WTC11 (cell line): ENCODE results near the gene MAP7D1. TPM values are rescaled to one million over a fixed set of nuclear protein-coding genes. Genes with fewer than 3 reads are reported as not detected.

ENCODE experiments used
- ATF2 ChIP-seq: sonication (generic); formaldehyde crosslinking; IDR thresholded peaks from 2 replicates; pipeline ENCODE4 v1.8.1; 2022; ENCODE audit warnings: low read depth, missing genetic modification reagents, borderline replicate concordance
- E2F4 ChIP-seq: sonication (generic); formaldehyde crosslinking; IDR thresholded peaks from 2 replicates; pipeline ENCODE4 v1.8.1; 2022; ENCODE audit warnings: low read depth, mild to moderate bottlenecking, moderate library complexity, missing genetic modification reagents, borderline replicate concordance
- E2F5 ChIP-seq: sonication (generic); formaldehyde crosslinking; IDR thresholded peaks from 2 replicates; pipeline ENCODE4 v1.8.1; 2022; ENCODE audit warnings: mild to moderate bottlenecking, moderate library complexity, missing genetic modification reagents
- EMX1 ChIP-seq: fragments of 250-450 bp; sonication (Bioruptor Pico); IDR thresholded peaks from 2 replicates; pipeline ENCODE4 v1.8.0; 2021; ENCODE audit warnings: mild to moderate bottlenecking
- ERG ChIP-seq: fragments of 250-450 bp; sonication (Bioruptor Pico); IDR thresholded peaks from 2 replicates; pipeline ENCODE4 v1.8.0; 2021; ENCODE audit warnings: mild to moderate bottlenecking
- ETV6 ChIP-seq: sonication (generic); formaldehyde crosslinking; IDR thresholded peaks from 2 replicates; pipeline ENCODE4 v1.8.1; 2022; ENCODE audit warnings: mild to moderate bottlenecking, missing genetic modification reagents
- FOXP1 ChIP-seq: sonication (generic); formaldehyde crosslinking; IDR thresholded peaks from 2 replicates; pipeline ENCODE4 v1.8.0; 2022; ENCODE audit warnings: missing genetic modification reagents, mild to moderate bottlenecking, moderate library complexity, borderline replicate concordance
- HMGXB4 ChIP-seq: sonication (generic); formaldehyde crosslinking; IDR thresholded peaks from 2 replicates; pipeline ENCODE4 v1.8.1; 2023; ENCODE audit warnings: mild to moderate bottlenecking, moderate library complexity, missing genetic modification reagents
- JUN ChIP-seq: sonication (generic); formaldehyde crosslinking; IDR thresholded peaks from 2 replicates; pipeline ENCODE4 v1.8.0; 2023; ENCODE audit warnings: mild to moderate bottlenecking, missing genetic modification reagents
- KAT7 ChIP-seq: sonication (generic); formaldehyde crosslinking; IDR thresholded peaks from 2 replicates; pipeline ENCODE4 v1.8.1; 2023; ENCODE audit warnings: missing genetic modification reagents, mild to moderate bottlenecking, borderline replicate concordance
- MAX ChIP-seq: sonication (generic); formaldehyde crosslinking; IDR thresholded peaks from 2 replicates; pipeline ENCODE4 v1.8.0; 2022; ENCODE audit warnings: mild to moderate bottlenecking, missing genetic modification reagents
- MXD4 ChIP-seq: fragments of 250-450 bp; sonication (Bioruptor Pico); IDR thresholded peaks from 2 replicates; pipeline ENCODE4 v1.8.0; 2021; ENCODE audit warnings: mild to moderate bottlenecking, moderate library complexity, borderline replicate concordance
- NFATC4 ChIP-seq: fragments of 250-450 bp; sonication (Bioruptor Pico); IDR thresholded peaks from 2 replicates; pipeline ENCODE4 v1.9.0; 2021; ENCODE audit warnings: mild to moderate bottlenecking
- NFE2L1 ChIP-seq: sonication (generic); formaldehyde crosslinking; IDR thresholded peaks from 2 replicates; pipeline ENCODE4 v1.8.1; 2023; ENCODE audit warnings: missing genetic modification reagents
- OVOL2 ChIP-seq: fragments of 250-450 bp; sonication (Bioruptor Pico); IDR thresholded peaks from 2 replicates; pipeline ENCODE4 v1.9.0; 2021; ENCODE audit warnings: mild to moderate bottlenecking, borderline replicate concordance
- SP1 ChIP-seq: sonication (generic); formaldehyde crosslinking; conservative IDR thresholded peaks from 2 replicates; pipeline ENCODE4 v1.8.1; 2022; ENCODE audit warnings: missing genetic modification reagents
- TCF7 ChIP-seq: sonication (generic); formaldehyde crosslinking; IDR thresholded peaks from 2 replicates; pipeline ENCODE4 v1.8.0; 2022; ENCODE audit warnings: mild to moderate bottlenecking, low read depth, missing genetic modification reagents, moderate library complexity
- TEAD4 ChIP-seq: sonication (generic); formaldehyde crosslinking; IDR thresholded peaks from 2 replicates; pipeline ENCODE4 v1.8.0; 2022; ENCODE audit warnings: mild to moderate bottlenecking, missing genetic modification reagents
- USF1 ChIP-seq: sonication (generic); formaldehyde crosslinking; IDR thresholded peaks from 2 replicates; pipeline ENCODE4 v1.8.0; 2022; ENCODE audit warnings: mild to moderate bottlenecking, missing genetic modification reagents
- USF2 ChIP-seq: sonication (generic); formaldehyde crosslinking; IDR thresholded peaks from 2 replicates; pipeline ENCODE4 v1.8.1; 2023; ENCODE audit warnings: mild to moderate bottlenecking, missing genetic modification reagents, moderate library complexity
- ZBTB21 ChIP-seq: sonication (generic); formaldehyde crosslinking; IDR thresholded peaks from 2 replicates; pipeline ENCODE4 v1.8.1; 2023; ENCODE audit warnings: mild to moderate bottlenecking, missing genetic modification reagents, borderline replicate concordance
- ZMAT4 ChIP-seq: fragments of 250-450 bp; sonication (Bioruptor Pico); IDR thresholded peaks from 2 replicates; pipeline ENCODE4 v1.9.0; 2021; ENCODE audit warnings: mild to moderate bottlenecking
- ZNF138 ChIP-seq: sonication (generic); formaldehyde crosslinking; conservative IDR thresholded peaks from 2 replicates; pipeline ENCODE4 v1.8.1; 2022; ENCODE audit warnings: mild to moderate bottlenecking, moderate library complexity, missing genetic modification reagents
- ZNF232 ChIP-seq: sonication (generic); formaldehyde crosslinking; IDR thresholded peaks from 2 replicates; pipeline ENCODE4 v1.8.0; 2022; ENCODE audit warnings: mild to moderate bottlenecking, missing genetic modification reagents
- ZNF281 ChIP-seq: sonication (generic); formaldehyde crosslinking; IDR thresholded peaks from 2 replicates; pipeline ENCODE4 v1.8.0; 2023; ENCODE audit warnings: mild to moderate bottlenecking, missing genetic modification reagents
- ZNF396 ChIP-seq: fragments of 250-450 bp; sonication (Bioruptor Pico); IDR thresholded peaks from 2 replicates; pipeline ENCODE4 v1.8.0; 2021; ENCODE audit warnings: mild to moderate bottlenecking, moderate library complexity, borderline replicate concordance
- ZNF671 ChIP-seq: fragments of 250-450 bp; sonication (Bioruptor Pico); IDR thresholded peaks from 2 replicates; pipeline ENCODE4 v1.8.0; 2021; ENCODE audit warnings: mild to moderate bottlenecking
- total RNA-seq: library from RNA; stranded (reverse); gene quantifications from 3 replicates; pipeline ENCODE4 v1.2.3, GENCODE V29; 2021

Gene MAP7D1
- total RNA-seq, 1 experiment from 2014 or later = 88.7 TPM

GRCh38 chr1:36149237-36149972, 6.6 kb upstream of the MAP7D1 start, which contains the start of gene TRAPPC3 (continued):
- TF ChIP-seq EMX1 (CRISPR knock-in tag) (no peak), ERG (CRISPR knock-in tag) (no peak), ZNF232 (CRISPR knock-in tag) (0 out of 2 replicates have a peak, but pooled peaks have one; percentile 50), NFATC4 (CRISPR knock-in tag) (no peak), ZNF281 (CRISPR knock-in tag) (peak; percentile 89), KAT7 (CRISPR knock-in tag) (no peak), HMGXB4 (CRISPR knock-in tag) (peak; percentile 48; the same call in 1 of the 2 replicates), TCF7 (CRISPR knock-in tag) (no peak), MAX (CRISPR knock-in tag) (peak; percentile 64; the same call in 1 of the 2 replicates), ZNF671 (no peak), USF2 (CRISPR knock-in tag) (peak; percentile 85), OVOL2 (CRISPR knock-in tag) (no peak), MXD4 (CRISPR knock-in tag) (no peak), USF1 (CRISPR knock-in tag) (peak; percentile 86), ZMAT4 (CRISPR knock-in tag) (no peak), ZNF138 (no peak), ZNF396 (CRISPR knock-in tag) (no peak), ATF2 (CRISPR knock-in tag) (no peak), E2F5 (CRISPR knock-in tag) (peak; percentile 33; the same call in 1 of the 2 replicates), JUN (CRISPR knock-in tag) (no peak), NFE2L1 (peak; percentile 29; the same call in 1 of the 2 replicates), FOXP1 (CRISPR knock-in tag) (no peak; the same call in 1 of the 2 replicates), SP1 (CRISPR knock-in tag) (peak; percentile 99), ETV6 (CRISPR knock-in tag) (0 out of 2 replicates have a peak, but pooled peaks have one; percentile 57), E2F4 (CRISPR knock-in tag) (no peak), TEAD4 (CRISPR knock-in tag) (no peak), ZBTB21 (CRISPR knock-in tag) (no peak)
